IPS-15b (cell line): ENCODE data around the gene PHACTR4.
A peak's percentile ranks its signal among the peaks of the same experiment; 100 is the strongest.
"Not testable (repeated sequence)": the region's sequence is repeated elsewhere in the genome, so short reads cannot be mapped to it uniquely, and the experiment has no call there.

Experiments used
- H3K27me3 ChIP-seq: one replicate; pipeline ENCODE4 v1.6.1; 2013; ENCODE audit warnings: low read length; ENCODE audit not compliant: control insufficient read depth, insufficient read depth
- H3K36me3 ChIP-seq: one replicate; pipeline ENCODE4 v1.6.1; 2013; ENCODE audit warnings: low read length; ENCODE audit not compliant: control insufficient read depth, insufficient read depth
- H3K4me1 ChIP-seq: one replicate; pipeline ENCODE4 v1.6.1; 2013; ENCODE audit warnings: mild to moderate bottlenecking, low read length; ENCODE audit not compliant: control insufficient read depth, insufficient read depth
- H3K4me3 ChIP-seq: one replicate; pipeline ENCODE4 v1.5.1; 2013; ENCODE audit warnings: low read depth, low read length
- H3K9ac ChIP-seq: one replicate; pipeline ENCODE4 v1.6.1; 2013; ENCODE audit warnings: low read depth, mild to moderate bottlenecking, low read length
- H3K9me3 ChIP-seq: one replicate; pipeline ENCODE4 v1.6.1; 2013; ENCODE audit warnings: mild to moderate bottlenecking, low read length; ENCODE audit not compliant: control insufficient read depth, insufficient read depth

PHACTR4 gene

GRCh38 chr1:28369371-28370238 lies at the start of gene PHACTR4:
PHACTR4 (plus strand) TSS chr1:28369740; CDS start chr1:28407448, 37,708 bp downstream.
- no peaks in the 10 kb centered on the region for H3K27me3 ChIP-seq
- peak within 1 kb of the TSS; percentile 71 for H3K9ac ChIP-seq
- peak within 1 kb of the TSS; percentile 83 for H3K4me3 ChIP-seq
- H3K36me3 ChIP-seq, result no peaks in the 10 kb centered on the region
- peaks cover 13% of the 10 kb centered on the region for H3K4me1 ChIP-seq
- H3K9me3 ChIP-seq, result no peaks in the 10 kb centered on the region

- H3K4me1 ChIP-seq, result no peaks in the 10 kb centered on the region
- no peaks in the 10 kb centered on the region for H3K27me3 ChIP-seq
- no peaks in the 10 kb centered on the region for H3K36me3 ChIP-seq
- H3K9me3 ChIP-seq, result no peaks in the 10 kb centered on the region
- H3K4me3 ChIP-seq, result no peak overlapping the region
- no peak overlapping the region for H3K9ac ChIP-seq
These were observed 47.3 kb upstream of the PHACTR4 start for GRCh38 chr1:28322194-28322593.

GRCh38 chr1:28323720-28324119 lies 45.8 kb upstream of the PHACTR4 start:
- no peaks in the 10 kb centered on the region for H3K36me3 ChIP-seq
- no peak overlapping the region for H3K4me3 ChIP-seq
- H3K9me3 ChIP-seq, result no peaks in the 10 kb centered on the region
- H3K9ac ChIP-seq, result no peak overlapping the region
- no peaks in the 10 kb centered on the region for H3K27me3 ChIP-seq
- H3K4me1 ChIP-seq, result no peaks in the 10 kb centered on the region

- H3K36me3 ChIP-seq, result peaks cover 2% of the 10 kb centered on the region
- H3K27me3 ChIP-seq, result no peaks in the 10 kb centered on the region
- no peak overlapping the region for H3K9ac ChIP-seq
- no peak overlapping the region for H3K4me3 ChIP-seq
- no peaks in the 10 kb centered on the region for H3K9me3 ChIP-seq
- no peaks in the 10 kb centered on the region for H3K4me1 ChIP-seq
These were observed 43.0 kb upstream of the PHACTR4 start for GRCh38 chr1:28326515-28326914.

GRCh38 chr1:28326984-28327383 lies 42.6 kb upstream of the PHACTR4 start:
- peaks cover 6% of the 10 kb centered on the region for H3K36me3 ChIP-seq
- no peak overlapping the region for H3K9ac ChIP-seq
- H3K4me1 ChIP-seq, result no peaks in the 10 kb centered on the region
- no peaks in the 10 kb centered on the region for H3K9me3 ChIP-seq
- no peaks in the 10 kb centered on the region for H3K27me3 ChIP-seq
- no peak overlapping the region for H3K4me3 ChIP-seq

- H3K4me1 ChIP-seq, H3K9me3 ChIP-seq, H3K36me3 ChIP-seq, H3K4me3 ChIP-seq, H3K27me3 ChIP-seq, H3K9ac ChIP-seq: not testable (repeated sequence)
These were observed 42.1 kb upstream of the PHACTR4 start for GRCh38 chr1:28327431-28327830.

- H3K4me1 ChIP-seq, result no peaks in the 10 kb centered on the region
- peak overlapping the region; percentile 86 for H3K4me3 ChIP-seq
- no peak overlapping the region for H3K9ac ChIP-seq
- H3K36me3 ChIP-seq, result peaks cover 6% of the 10 kb centered on the region
- no peaks in the 10 kb centered on the region for H3K9me3 ChIP-seq
- H3K27me3 ChIP-seq, result no peaks in the 10 kb centered on the region
These were observed 41.3 kb upstream of the PHACTR4 start for GRCh38 chr1:28328228-28328648.

GRCh38 chr1:28329395-28330153 lies 40.0 kb upstream of the PHACTR4 start:
- H3K9ac ChIP-seq, result peak overlapping the region; percentile 95
- H3K27me3 ChIP-seq, result no peaks in the 10 kb centered on the region
- no peaks in the 10 kb centered on the region for H3K4me1 ChIP-seq
- peak overlapping the region; percentile 86 for H3K4me3 ChIP-seq
- H3K9me3 ChIP-seq, result no peaks in the 10 kb centered on the region
- peaks cover 8% of the 10 kb centered on the region for H3K36me3 ChIP-seq

- Histone ChIP-seq H3K9ac (no peak overlapping the region), H3K36me3 (peaks cover 4% of the 10 kb centered on the region), H3K27me3 (no peaks in the 10 kb centered on the region), H3K4me1 (no peaks in the 10 kb centered on the region), H3K9me3 (no peaks in the 10 kb centered on the region), H3K4me3 (no peak overlapping the region)
These were observed 30.6 kb upstream of the PHACTR4 start for GRCh38 chr1:28338897-28339296.

GRCh38 chr1:28339551-28339950 lies 30.0 kb upstream of the PHACTR4 start:
- Histone ChIP-seq H3K36me3 (peaks cover 3% of the 10 kb centered on the region), H3K9me3 (no peaks in the 10 kb centered on the region), H3K4me3 (no peak overlapping the region), H3K27me3 (no peaks in the 10 kb centered on the region), H3K9ac (no peak overlapping the region), H3K4me1 (no peaks in the 10 kb centered on the region)

- no peak overlapping the region for H3K4me3 ChIP-seq
- no peaks in the 10 kb centered on the region for H3K36me3 ChIP-seq
- H3K27me3 ChIP-seq, result no peaks in the 10 kb centered on the region
- no peaks in the 10 kb centered on the region for H3K4me1 ChIP-seq
- H3K9ac ChIP-seq, result no peak overlapping the region
- H3K9me3 ChIP-seq, result no peaks in the 10 kb centered on the region
These were observed 29.1 kb upstream of the PHACTR4 start for GRCh38 chr1:28340221-28340974.
